RKO (cell line): ENCODE data around the gene MMP24OS.
"Not testable (repeated sequence)": the region's sequence is repeated elsewhere in the genome, so short reads cannot be mapped to it uniquely, and the experiment has no call there.

ENCODE experiments used
- DNase-seq: peaks from one replicate; pipeline ENCODE4 v3.0.0-alpha.2; 2016; ENCODE audit warnings: low spot score

Gene MMP24OS

GRCh38 chr20:35275741-35276251 lies 2.1 kb downstream of the MMP24OS start:
- no peak for DNase-seq

DNA sequence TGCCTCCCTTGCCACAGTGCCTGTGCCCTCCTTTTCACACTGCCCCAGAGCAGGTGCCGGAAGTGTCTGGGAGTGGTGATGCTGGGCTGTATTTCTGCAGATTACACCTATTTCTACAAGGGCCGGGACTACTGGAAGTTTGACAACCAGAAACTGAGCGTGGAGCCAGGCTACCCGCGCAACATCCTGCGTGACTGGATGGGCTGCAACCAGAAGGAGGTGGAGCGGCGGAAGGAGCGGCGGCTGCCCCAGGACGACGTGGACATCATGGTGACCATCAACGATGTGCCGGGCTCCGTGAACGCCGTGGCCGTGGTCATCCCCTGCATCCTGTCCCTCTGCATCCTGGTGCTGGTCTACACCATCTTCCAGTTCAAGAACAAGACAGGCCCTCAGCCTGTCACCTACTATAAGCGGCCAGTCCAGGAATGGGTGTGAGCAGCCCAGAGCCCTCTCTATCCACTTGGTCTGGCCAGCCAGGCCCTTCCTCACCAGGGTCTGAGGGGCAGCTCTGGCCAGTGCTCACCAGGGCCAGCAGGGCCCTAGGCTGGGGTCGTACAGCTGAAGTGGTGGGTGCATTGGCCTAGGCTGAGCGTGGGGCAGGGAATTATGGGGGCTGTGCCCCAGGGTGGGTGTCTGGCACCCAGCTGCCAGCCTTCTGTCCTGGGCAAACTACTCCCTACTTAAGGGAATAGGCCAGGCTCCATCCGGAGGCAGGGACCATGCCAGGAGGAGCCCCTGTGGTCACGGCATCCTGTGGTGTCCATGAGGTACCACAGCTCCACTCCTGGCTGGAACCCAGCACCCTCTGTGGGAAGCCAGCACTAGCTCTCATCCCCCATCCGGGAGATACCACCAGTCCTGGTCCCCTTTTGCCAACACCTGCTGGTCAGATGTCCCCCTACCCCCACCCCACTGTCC lies 3.5 kb downstream of the MMP24OS start:
- no peak for DNase-seq

- no peak for DNase-seq
Observed at GRCh38 chr20:35273449-35274171, 4.3 kb downstream of the MMP24OS start.

DNA sequence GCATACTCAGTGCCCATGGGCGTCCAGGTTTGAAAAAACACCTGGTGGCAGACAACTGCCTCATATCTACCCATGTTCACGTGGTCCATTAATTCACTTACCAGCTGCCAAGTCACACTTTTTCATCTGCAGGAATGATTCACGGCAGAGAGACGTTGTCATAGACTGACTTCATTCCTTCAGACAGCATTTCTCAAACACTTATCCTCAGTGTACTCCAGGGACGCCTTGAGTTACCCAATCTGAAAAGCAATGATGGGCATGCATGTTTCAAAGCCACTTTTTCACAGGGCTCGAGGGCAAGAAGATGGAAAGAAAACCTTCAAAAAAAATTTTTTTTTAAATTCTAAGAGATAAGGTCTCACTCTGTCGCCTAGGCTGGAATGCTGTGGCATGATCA lies 6.0 kb downstream of the MMP24OS start:
- peak; percentile 69 for DNase-seq

DNA sequence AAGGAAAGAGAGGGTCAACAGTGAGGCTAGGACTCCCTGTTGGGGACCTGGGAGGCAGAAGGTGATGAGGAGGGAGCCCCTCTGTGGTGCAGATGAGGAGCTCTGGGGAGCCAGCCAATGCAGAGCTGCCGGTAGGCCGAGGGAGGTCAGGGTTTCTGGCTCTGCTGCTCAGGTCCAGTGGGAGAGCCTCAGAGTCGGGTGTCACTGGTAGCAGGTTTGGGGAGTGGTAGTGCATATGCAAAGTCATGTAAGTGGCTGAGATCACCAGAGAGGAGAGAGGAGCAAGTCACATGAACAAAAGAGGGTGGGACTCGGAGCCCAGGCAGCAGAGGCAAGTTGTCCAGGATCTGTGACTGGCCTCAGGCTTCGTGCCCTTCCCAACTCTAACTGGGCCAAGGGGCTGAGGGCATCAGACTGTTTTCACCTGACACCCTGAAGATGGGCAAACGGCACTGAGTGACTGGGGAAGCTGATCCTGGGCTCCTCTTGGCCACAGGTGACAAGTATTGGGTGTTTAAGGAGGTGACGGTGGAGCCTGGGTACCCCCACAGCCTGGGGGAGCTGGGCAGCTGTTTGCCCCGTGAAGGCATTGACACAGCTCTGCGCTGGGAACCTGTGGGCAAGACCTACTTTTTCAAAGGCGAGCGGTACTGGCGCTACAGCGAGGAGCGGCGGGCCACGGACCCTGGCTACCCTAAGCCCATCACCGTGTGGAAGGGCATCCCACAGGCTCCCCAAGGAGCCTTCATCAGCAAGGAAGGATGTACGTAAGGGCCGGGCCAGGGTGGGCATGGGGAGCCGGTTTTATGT lies 6.6 kb downstream of the MMP24OS start:
- DNase-seq: no peak

DNA sequence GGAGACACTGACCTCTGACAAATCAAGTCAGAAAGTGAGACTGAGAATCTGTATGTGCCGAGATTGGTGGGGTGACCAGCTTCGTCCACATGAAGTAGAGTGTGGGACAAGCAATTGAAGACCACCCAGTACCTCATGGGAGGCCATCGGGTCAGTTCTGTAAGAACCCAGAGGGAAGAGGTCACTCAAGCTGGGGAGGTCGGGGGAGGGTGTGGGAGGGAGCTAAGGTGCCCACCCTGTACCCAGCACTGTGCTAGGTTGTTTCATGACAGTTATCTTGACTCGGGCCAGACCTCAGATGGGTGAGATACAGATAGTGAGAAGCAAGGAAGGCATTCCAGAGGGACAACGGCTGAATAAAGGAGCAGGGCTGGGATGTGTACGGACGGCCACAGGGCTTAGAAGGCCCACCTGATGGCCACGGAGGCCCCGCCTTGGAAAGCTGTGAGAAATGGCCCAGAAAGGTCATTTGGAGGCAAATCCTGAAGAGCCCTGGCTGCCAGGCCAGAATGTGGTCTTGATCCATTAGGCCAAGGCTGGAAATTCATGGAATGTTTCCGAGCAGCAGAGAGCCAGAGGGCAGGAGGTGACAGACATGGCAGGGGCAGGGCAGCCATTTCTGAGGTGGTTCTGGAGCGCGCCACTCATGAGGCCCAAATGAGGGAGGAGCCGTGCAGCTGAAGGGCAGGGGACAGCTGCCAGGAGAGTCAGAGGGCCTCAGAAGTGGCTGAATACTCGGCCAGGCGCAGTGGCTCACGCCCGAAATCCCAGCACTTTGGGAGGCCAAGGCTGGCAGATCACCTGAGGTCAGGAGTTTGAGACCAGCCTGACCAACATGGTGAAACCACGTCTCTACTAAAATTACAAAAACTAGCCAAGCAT lies 7.7 kb downstream of the MMP24OS start:
- DNase-seq: no peak

DNA sequence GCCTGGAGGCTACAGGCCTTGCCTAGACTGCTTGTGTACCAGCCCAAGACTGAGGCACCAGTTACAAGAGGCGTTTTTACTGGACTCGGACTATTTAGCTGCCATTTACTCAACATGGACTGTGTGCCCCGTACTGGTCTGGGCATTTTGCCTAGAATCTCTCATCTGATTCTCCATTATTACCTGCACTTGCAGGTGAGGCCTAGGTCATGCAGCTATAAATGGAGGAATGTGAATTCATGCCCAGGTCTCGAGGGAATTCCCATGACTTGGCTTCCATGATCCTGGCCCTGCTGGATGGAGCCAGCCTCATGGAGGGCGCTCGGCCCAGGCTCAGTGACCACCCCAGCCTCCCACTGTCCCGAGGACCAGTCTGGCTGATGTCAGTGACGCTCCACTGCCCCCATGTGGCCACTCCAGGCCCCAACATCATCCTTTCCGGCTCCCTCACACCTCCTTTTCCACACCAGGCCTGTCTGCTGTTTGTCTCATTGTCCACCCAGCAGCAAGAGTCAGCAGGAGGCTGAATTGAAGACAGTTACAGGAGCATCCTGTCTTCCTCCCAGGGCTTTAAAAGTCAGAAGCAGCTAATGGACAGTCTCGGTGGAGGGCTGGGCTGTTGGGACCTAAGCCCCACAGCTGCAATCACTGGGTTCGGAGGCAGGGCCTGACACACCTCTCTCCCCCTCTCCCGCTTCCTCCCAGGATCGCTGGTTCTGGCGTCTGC lies 8.7 kb downstream of the MMP24OS start:
- peak; percentile 66 for DNase-seq

DNA sequence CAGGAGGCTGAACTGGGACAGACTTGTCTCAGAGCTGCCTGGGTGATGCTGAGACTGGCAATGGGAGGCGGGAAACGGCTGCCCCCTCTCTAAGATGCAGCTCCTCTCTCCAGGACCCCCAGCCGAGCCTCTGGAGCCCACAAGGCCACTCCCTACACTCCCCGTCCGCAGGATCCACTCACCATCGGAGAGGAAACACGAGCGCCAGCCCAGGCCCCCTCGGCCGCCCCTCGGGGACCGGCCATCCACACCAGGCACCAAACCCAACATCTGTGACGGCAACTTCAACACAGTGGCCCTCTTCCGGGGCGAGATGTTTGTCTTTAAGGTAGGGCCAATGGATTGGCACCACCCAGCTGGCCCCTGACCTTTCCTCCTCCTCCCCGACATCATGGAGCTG lies 10.8 kb downstream of the MMP24OS start:
- no peak for DNase-seq

DNA sequence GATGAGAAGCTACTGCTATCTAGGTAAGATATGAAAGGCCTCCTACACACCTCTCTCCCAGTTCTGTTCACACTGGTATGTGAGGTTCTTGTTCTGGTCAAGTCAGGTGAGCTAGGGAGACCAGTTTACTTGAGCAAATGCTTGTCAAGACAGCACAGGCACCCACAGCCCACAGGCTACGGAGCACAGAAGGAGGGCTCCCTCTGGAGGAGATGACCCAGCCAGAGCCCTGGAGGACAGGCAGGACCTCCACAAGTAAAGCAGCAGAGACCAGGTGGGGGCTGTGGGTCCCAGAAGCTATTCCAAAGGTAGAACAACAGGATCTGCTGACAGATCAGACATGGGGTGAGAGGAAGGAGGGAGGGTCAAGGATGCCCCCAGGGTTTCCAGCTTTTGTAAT lies 13.2 kb downstream of the MMP24OS start:
- no peak for DNase-seq

DNA sequence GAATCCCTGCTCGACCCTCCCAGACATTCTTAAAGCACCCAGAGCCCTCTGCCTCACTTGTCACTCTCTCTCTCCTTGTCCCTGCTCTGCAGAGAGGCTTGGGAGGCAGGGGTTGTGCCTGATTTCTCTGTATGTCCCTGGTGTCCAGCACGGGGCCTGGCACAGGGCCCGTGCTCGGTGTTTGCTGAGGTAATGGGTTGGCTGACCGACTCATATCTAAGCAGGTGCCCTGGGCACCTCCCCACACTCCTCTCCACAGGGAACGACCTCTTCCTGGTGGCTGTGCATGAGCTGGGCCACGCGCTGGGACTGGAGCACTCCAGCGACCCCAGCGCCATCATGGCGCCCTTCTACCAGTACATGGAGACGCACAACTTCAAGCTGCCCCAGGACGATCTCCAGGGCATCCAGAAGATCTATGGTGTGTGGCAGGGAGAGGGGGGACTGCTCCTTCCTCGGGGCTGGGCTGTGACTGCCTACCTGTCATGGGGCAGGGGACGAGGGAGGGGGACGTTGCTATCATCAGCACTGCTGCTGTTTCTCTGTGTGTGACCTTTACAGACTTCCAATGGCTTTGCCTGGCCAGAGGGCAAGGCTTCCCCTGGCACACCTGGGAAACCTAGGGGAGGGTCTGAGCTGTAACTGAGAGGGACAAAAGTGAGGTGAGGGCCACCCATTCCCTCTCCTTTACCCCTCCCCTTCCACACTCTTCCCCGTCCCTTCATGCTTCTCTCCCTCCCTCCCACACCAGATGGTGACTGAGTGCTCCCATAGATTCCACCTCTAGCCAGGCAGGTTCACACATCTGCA lies 14.2 kb downstream of the MMP24OS start:
- DNase-seq: no peak

GRCh38 chr20:35262731-35263531 lies 15.0 kb downstream of the MMP24OS start:
- not testable (repeated sequence) for DNase-seq

- not testable (repeated sequence) for DNase-seq
Observed at GRCh38 chr20:35262321-35262720, 15.6 kb downstream of the MMP24OS start.

DNA sequence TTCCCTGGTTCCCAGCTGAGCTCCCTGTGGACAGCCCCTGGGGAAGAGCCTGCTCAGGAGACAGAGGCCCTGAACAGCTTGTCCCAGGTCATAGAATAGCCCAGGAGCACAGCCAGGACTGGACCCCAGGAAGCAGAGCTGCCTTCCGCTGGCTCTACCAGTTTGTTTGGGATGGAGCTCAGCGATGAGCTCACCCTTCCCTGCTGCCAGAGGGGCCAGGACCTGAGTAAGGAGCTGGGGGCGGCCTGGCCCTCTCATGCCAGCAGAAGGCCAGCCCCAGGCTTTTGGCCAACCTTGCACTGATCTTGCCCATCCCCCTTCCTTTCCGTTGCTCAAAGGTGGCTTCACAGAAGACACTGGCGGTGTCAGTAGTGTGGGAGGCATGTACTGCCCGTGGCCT lies 17.5 kb downstream of the MMP24OS start:
- no peak for DNase-seq

GRCh38 chr20:35257175-35257909 lies 20.6 kb downstream of the MMP24OS start:
- DNase-seq: no peak

DNA sequence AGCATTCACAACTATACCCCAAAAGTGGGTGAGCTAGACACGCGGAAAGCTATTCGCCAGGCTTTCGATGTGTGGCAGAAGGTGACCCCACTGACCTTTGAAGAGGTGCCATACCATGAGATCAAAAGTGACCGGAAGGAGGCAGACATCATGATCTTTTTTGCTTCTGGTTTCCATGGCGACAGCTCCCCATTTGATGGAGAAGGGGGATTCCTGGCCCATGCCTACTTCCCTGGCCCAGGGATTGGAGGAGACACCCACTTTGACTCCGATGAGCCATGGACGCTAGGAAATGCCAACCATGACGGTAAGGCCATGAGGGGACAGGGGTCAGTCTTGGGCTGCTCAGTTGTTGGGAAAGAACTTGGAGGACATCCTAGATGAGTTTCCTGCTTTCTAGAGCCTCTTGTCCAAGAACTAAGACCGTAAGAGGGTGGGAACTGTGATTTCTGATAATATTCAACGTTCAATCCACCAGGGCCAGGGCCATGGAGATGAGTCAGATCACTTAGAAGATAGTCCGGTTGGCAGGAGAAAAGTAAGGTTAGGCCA lies 23.4 kb downstream of the MMP24OS start:
- no peak for DNase-seq

GRCh38 chr20:35253010-35253409 lies 24.9 kb downstream of the MMP24OS start:
- DNase-seq: no peak

- DNase-seq: not testable (repeated sequence)
Observed at GRCh38 chr20:35252598-35252997, 25.3 kb downstream of the MMP24OS start.

GRCh38 chr20:35252037-35252461 lies 25.9 kb downstream of the MMP24OS start:
- DNase-seq: no peak
